GM19239 (cell line): ENCODE measurements around the gene ALDH3B1.
"Not testable (repeated sequence)": the region's sequence is repeated elsewhere in the genome, so short reads cannot be mapped to it uniquely, and the experiment has no call there.

Experiments
- DNase-seq: peaks from one replicate; pipeline ENCODE4 v3.0.0; 2011; ENCODE audit warnings: low spot score; ENCODE audit not compliant: insufficient read length
- FAIRE-seq: peaks from 2 replicates; lab custom pipeline; 2011; peaks lifted over from hg19 to GRCh38; lab: Jason Lieb, UNC

Gene ALDH3B1, protein sequence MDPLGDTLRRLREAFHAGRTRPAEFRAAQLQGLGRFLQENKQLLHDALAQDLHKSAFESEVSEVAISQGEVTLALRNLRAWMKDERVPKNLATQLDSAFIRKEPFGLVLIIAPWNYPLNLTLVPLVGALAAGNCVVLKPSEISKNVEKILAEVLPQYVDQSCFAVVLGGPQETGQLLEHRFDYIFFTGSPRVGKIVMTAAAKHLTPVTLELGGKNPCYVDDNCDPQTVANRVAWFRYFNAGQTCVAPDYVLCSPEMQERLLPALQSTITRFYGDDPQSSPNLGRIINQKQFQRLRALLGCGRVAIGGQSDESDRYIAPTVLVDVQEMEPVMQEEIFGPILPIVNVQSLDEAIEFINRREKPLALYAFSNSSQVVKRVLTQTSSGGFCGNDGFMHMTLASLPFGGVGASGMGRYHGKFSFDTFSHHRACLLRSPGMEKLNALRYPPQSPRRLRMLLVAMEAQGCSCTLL

DNA sequence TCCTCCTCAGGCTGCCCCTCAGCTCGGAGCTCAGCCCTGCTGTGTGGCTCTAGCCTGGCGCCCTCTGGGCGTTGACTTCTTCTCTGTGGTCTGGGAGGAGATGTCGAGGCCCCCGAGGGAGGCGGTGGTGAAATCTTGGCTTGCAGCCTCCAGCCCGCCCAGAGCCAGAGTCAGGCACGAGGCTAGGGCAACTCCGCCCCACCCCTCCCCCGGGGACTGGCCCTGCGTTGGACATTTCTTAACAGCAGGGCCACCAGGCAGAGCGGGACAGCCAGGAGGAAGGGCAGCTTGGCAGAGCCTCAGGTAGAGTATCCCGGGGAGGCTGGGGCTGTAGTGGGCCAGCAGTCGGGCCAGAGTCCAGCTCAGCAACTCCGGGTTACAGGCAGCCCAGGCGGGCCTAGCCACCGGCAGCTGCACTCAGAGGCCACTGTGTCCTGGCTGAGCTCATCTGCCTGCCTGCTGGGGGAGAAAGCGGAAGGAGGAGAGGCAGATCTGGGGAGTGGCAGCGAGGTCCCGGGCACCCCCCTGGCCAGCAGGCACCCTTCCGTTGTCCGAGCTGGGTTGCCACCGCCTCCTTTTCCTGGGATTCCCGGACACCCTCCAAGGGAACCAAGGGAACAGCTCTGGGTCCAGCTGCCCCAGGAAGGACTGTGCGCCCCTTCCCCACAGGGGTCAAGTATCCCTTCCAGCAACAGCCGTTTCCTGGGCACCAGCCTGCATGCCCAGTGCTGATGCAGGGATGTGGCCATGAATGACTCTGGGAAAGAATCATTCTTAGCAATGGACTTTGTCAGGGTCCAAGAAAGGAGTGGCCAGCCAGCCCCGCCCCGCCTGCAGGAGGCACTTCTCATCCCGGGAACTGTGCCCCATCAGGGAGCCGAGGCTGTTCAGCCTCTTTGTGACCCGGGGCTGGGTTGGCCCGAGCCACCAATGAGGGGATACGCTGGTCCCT is at the start of gene ALDH3B1:
TSS of gene ALDH3B1 (plus strand) at position 238 of the 952 bp plus-strand sequence. CDS start 4,971 bp downstream, outside the sequence.
- no peak for DNase-seq
- no peak for FAIRE-seq

DNA sequence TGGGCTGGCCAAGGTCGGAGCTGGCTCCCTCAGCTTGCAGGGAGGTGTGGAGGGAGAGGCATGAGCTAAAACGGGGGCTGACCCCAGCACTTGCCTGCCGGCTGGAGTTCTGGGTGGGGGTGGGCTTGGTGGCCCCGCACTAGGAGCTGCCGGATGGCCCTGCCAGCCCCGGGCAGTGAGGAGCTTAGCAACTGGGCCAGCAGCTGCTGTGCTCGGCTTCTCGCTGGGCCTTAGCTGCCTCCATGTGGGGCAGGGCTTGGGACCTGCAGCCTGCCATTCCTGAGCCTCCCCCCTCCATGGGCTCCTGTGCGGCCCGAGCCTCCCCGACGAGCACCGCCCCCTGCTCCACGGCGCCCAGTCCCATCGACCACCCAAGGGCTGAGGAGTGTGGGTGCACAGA is 46.9 kb upstream of the ALDH3B1 start:
- not testable (repeated sequence) for DNase-seq, FAIRE-seq

DNA sequence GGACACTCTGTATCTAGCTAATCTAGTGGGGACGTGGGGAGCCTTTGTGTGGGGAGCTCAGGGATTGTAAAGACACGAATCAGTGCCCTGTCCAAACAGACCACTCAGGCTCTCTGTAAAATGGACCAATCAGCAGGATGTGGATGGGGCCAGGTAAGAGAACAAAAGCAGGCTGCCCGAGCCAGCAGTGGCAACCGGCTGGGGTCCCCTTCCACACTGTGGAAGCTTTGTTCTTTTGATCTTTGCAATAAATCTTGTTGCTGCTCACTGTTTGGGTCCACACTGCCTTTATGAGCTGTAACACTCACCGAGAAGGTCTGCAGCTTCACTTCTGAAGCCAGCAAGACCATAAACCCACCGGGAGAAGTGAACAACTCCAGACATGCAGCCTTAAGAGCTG is 46.2 kb upstream of the ALDH3B1 start:
- not testable (repeated sequence) for DNase-seq, FAIRE-seq

DNA sequence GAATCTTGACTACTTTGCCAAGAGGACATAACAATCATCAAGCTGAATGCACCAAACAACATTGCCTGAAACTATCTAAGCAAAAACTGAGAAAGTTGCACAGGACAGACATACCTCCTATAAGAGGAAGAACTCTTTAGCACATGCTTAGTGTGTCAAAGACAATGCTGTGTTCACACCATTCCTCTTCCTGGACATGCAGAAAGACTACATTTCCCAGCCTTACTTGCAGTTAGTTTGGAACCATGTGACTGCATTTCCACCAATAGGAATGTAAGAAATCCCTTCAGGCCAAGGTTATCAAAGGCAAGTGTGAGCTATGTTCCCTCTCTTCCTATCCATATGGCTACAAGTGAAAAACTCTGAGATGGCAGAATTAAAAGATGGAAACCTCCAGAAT is 45.4 kb upstream of the ALDH3B1 start:
- not testable (repeated sequence) for FAIRE-seq, DNase-seq

DNA sequence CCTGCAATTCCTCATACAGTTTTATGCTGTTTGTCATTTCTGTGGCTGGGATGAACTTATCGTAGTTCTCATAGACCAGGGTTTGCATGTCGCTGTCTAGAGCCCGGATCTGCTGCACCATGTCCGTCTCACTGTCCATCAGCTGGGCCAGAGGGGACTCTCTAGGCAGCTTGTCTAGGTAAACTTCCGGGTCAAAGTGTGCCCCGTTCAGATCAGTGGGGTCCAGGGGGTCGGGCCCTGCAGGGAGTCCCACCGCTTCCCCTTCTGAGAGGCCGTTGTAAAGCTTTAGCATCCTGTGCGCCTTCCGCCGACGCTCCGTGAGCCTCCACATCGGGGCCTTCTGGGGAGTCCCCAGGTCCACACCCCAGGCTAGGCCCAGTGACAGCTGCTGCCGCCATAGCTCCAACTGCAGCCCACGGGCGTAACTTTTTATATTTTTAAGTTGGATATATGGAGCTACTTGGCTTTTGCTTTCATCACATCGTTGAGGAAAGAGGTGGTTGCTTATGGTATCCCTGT is 44.2 kb upstream of the ALDH3B1 start:
- DNase-seq, FAIRE-seq: not testable (repeated sequence)

DNA sequence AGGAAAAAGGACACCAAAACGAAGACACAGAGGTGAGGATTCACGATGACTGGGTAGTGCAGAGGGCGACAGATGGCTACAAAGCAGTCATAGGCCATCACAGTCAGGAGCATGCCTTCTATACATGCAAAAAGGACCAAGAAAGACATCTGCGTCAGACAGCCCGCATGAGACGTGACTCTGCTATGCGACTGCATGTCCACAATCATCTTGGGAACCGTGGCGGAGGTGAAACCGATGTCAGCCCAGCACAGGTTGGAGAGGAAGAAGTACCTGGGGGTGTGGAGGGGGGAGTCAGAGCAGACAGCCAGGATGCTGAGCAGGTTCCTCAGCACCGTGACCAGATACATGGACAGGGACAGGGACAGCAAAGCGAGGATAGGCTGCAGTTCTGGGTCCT is 35.4 kb upstream of the ALDH3B1 start:
- DNase-seq, FAIRE-seq: not testable (repeated sequence)

DNA sequence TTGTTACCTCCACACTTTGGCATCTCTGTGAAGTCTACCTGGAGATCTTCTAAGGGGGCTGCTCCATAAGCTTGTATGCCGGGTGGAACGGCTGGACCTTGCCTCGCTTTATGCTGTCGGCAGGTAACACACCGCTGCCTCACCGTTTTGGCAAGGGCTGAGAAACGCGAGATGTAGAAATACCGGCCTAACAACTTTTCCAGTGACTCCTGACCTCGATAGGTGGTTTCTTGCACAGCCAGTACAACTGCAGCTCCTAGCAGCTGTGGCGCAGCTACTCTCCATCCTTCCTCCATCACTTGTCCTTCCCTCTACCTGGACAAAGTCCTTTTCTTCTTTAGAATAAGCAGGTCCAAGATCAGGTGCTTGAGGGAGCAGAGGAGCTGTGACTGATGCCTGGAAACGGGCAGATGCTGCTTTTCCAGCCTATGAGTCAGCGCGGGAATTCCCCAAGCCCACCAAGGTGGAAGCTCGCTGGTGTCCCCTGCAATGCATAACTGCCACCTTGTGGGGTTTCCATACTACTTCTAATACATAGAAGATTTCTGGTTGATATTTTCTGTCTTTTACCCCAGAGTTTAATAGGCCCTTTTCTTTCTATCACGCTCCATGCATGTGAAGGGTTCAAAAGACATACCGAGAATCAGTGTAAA is 31.2 kb upstream of the ALDH3B1 start:
- not testable (repeated sequence) for DNase-seq, FAIRE-seq

DNA sequence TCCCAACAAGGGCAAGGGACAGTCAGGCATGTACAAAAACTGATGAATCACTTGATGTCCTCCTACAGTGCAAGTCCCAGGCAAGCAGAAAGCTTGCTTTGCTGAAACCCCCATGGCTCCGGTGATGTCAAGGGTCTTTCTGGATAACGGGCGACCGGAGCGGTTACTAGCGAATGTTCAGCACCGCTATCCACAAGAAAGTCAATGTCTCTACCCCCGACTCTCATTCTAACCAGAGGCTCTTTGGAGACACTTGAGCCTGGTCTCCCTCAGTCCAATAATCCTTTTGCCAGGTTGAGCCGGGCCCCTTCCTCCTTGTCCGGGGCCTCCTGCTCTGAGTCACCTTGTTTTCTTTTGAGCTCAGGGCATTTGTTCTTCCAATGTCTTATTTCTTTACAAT is 28.9 kb upstream of the ALDH3B1 start:
- not testable (repeated sequence) for DNase-seq, FAIRE-seq

DNA sequence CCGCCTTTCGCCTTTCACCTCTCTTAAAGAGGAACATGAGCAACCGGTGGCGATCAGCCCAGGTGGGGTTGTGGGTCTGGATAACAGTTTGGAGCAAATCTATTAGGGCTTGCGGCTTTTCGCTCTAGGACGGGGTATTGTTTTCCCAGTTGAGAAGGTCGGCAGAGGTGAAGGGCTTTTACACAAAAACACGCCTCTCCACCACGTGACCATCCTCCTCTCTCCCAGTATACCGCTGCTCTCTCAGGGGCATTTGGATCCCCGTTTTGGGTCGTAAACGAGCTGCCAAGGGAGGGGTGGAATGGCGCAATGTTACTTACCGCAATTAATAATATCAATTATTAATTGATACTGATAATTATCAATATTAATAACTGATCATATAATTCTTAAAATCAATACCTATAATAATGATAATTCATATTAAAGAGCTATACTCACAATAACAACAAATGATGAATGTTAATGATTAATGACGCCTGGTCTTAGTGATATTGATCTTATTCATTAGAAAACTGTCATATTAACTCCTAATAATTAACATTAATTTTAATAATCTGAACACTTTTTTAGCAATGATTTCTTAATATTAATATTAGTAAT is 27.8 kb upstream of the ALDH3B1 start:
- not testable (repeated sequence) for FAIRE-seq, DNase-seq

DNA sequence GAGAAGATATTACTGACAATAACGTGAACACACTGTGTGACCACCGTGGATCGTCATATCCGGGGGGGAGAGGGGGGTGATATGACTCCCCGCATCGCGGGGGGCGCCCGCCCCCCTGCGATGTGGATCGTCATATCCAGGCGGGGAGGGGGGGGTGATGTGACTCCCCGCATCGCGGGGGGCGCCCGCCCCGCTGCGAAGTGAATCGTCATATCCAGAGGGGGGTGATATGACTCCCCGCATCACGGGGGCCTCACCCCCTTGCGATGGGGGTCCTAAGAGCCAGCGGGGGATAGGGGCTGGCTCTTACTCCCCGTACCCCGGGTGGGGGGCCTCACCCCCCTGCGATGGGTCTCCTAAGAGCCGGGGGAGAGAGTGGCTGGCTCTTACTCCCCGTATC is 26.2 kb upstream of the ALDH3B1 start:
- FAIRE-seq: no peak
- DNase-seq: no peak

DNA sequence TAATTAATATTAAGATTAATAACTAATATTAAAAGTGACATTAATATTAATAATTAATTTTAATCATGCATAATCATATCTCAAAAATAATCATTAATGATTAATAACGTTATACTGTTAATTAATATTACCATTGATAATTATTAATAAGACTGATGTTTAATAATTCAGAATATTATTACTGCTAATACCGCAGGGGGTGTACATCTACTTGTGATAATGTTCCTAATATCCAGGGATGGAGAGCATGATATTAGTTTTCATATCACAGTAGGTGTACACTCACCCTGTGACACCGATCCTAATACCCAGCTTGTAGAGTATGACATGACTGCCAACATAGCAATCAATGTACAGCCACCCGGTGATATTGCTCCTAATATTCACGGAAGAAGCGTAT is 24.8 kb upstream of the ALDH3B1 start:
- FAIRE-seq, DNase-seq: not testable (repeated sequence)

DNA sequence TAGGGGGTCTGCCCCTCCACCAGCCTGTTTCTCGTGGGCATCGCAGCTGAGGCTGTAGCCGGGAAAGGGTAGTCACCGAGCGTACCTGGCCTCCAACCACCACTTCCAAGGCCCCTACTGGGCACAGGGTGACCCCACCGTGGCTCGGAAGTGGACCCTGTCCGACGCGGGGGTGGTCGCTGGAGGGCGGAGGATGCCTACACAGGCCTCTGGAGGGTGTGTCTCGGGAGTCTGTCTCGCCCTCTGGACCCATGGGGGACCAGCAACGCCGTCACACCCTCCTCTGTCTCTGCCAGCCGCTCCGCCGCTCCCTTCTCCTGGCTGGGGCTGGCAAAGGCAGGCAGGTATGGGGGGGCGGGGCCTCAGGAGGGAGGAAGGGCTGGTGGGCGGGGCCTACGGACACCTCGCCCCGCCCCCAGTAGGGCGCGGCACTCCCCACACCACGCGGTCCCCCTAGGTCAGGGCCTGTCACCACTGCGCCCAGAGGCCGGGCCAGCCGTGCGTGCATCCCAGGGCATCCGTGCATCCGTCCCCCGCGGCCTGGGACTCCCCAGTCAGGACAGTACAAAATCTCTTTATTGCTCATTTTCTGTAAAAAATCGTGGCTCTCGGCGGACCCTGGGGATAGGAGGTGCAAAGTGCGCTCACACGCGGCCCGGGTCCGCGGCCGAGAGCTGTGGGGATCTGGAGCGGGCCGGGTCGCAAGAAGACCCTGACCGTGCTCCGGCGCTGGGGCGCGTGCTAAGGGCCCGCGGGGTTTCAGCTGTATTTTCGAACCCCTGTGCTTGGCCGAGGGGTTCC is 19.4 kb upstream of the ALDH3B1 start:
- not testable (repeated sequence) for DNase-seq, FAIRE-seq

DNA sequence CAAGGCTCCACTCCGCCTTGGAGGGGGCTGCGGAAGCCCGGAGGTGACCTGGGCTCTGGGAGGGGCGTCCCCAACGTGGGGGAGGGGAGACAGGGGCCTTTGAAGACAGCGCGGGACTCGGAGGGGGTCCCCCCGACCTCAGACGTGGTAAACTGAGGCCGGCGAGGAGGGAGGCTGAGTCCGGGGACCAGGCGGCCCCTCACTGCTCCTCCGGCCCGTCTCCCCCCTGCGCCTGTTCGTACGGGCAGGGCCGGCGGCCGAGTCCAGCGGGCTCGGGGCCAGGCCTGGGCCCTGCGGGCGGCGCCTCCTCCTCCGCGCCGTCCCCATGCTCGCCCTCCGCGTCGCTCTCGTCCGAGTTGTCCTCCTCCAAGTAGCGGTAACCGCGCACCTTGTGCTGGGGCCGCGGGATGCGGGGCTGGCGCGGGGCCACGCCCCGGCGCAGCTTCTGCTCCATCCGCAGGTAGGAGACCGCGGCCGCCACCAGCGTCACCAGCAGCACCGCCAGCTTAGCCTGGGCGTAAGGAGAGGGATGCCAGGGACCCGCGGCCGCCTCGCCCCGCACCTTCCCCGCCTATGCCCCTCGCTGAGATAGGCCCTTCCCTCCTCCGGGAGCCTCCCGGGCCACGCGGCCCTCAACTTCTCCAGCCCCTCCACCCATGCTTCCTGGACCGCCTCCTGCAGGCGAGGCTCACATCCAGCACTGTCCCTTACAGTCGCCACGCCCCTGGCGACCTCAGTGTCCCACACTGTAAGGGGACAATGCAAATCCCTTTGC is 18.6 kb upstream of the ALDH3B1 start:
- not testable (repeated sequence) for DNase-seq, FAIRE-seq

DNA sequence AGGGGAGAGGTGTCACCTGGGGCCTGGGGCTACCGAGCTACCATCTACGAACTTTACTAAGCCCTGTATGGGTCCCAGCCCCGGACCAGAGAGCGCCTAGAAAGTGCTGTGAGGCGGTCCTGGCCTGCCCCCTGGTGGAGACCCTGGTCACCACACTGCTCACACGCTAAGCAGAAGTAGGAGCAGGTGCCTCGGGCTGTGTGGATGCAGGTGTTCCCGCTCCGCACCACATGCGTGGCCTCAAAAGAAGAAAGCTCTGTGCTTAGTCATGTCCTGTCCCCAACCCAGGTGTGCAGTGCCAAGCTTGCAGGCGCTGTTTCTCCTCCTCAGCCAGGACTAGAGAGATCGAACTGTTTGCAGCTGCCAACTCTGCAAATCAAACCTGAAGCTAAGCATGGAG is 16.3 kb upstream of the ALDH3B1 start:
- DNase-seq, FAIRE-seq: not testable (repeated sequence)

DNA sequence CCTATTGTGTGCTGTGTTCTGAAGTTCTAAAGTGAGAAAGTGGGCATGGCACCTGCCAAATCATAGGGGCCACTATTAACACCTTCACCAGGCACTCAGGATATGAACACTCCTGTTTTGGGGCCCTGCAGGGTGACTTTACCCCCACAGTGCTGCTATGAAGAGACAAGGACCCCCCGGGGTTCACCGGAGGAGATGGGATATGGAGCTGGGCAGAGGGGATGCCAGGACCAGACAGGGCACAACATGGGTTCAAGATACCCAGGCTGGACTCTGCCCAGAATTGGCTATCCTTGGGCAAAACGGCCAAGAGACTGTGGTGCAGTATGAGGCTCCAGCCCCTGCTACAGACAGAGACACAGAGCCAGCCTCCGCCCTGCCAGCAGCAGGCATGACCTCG is 15.7 kb upstream of the ALDH3B1 start:
- DNase-seq, FAIRE-seq: not testable (repeated sequence)

DNA sequence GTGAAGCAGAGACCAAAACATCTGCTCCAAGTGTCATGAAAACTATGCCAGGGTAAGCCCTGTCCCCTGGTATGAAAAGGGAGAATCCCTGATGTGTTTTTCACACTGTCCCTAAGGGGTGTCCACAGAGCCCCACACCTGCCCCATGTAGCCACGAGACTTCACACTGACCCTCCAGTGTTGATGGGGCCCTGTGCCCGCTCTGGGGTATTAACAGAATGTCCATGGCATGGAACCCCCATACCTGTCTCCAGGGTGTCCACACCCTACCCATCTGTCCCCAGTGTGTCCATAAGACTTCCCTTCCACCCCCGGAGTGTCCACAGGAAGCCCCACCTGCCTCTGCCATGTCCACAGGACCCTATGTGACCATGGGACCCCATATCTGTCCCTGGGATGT is 15.0 kb upstream of the ALDH3B1 start:
- DNase-seq, FAIRE-seq: not testable (repeated sequence)

DNA sequence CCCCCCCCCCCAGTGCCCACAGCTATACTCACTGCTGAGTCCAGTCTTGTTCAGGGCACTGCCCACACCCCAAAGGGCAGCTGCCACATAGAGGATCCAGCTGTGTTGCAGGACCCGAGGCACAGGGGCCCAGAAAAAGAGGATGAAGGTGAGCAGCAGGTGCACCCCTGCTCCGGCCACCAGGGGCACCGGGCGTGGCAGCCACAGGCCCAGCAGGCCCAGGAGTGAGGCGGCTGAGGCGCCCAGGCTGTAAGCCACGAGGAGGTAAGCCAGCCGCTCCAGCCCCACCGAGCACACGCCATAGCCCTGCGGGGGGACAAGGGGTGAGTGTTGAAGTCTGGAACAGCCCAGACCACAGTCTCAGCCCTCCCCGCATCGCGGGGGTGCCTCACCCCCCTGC is 14.5 kb upstream of the ALDH3B1 start:
- not testable (repeated sequence) for DNase-seq

DNA sequence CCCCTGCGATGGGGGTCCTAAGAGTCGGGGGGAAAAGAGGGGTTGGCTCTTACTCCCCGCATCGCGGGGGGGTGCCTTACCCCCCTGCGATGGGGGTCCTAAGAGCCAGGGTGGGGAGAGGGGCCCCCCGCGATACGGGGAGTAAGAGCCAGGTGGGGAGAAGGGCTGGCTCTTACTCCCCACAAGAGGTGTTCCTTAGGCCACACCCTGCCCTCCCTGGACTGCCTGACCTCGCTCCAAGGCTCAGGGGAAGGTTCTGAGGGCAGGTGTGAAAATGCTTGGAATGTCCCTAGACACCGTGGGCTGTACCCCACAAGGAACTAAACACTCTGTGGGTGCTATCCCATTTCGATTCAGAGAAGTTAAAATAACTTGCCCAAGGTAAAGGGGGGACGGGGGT is 14.1 kb upstream of the ALDH3B1 start:
- FAIRE-seq: no peak
- DNase-seq: no peak

More for the DNA sequence above, 14.5 kb upstream of the ALDH3B1 start:
- not testable (repeated sequence) for FAIRE-seq
